ENCODE data around the gene NIP7.

GRCh38 chr16:69301187-69301586 is 38.4 kb upstream of the NIP7 start:
- TF ChIP-seq CTCF (IDR thresholded peaks at IDR 0.05; ENCODE audit: control extremely low read depth in 1 of 3, insufficient read depth in 1 of 3, low read depth in 1 of 3, low read length in 3 of 3): no peak
- no peak for TF ChIP-seq TAF1 (IDR thresholded peaks at IDR 0.05; ENCODE audit: low read depth, low read length)
- TF ChIP-seq CREB1 (IDR thresholded peaks at IDR 0.05): no peak
- TF ChIP-seq CHD1 (IDR thresholded peaks at IDR 0.05; ENCODE audit: low read depth, low read length): no peak
- no peak for TF ChIP-seq TCF12 (IDR thresholded peaks at IDR 0.05; ENCODE audit: low read depth, low read length)
- no peak for TF ChIP-seq CEBPB (IDR thresholded peaks at IDR 0.05; ENCODE audit: low read depth, low read length)
- TF ChIP-seq RNF2 (IDR thresholded peaks at IDR 0.05; ENCODE audit: borderline replicate concordance, low read depth, low read length, missing control alignments, poor library complexity, severe bottlenecking): no peak
- no peak for TF ChIP-seq MAX (IDR thresholded peaks at IDR 0.05)
- no peak for TF ChIP-seq POLR2A (IDR thresholded peaks at IDR 0.05; ENCODE audit: control extremely low read depth in 1 of 2, low read depth in 2 of 2, low read length in 2 of 2)
- TF ChIP-seq EZH2 (IDR thresholded peaks at IDR 0.05; ENCODE audit: low read depth, low read length, severe bottlenecking): no peak
- TF ChIP-seq EGR1 (IDR thresholded peaks at IDR 0.05; ENCODE audit: borderline replicate concordance, low read depth, low read length): no peak
